ENCODE data around the gene TEKT1. TPM values are rescaled to one million over a fixed set of nuclear protein-coding genes. Genes with fewer than 3 reads are reported as not detected.

The TEKT1 gene
- total RNA-seq, 6 donors from 2014 or later, result 0.54 to 25.6 (median 4.6) TPM

GRCh38 chr17:6761779-6762178 lies 69.8 kb downstream of the TEKT1 start:
- no peak for DNase-seq
- H3K4me3 ChIP-seq, result no peak overlapping the region
- H3K9me3 ChIP-seq, result no peaks in the 10 kb centered on the region
- ATAC-seq (ENCODE audit: low FRiP score in 2 of 2), result no peak
- peaks cover 11 to 15% (median 14%) of the 10 kb centered on the region in 4 donors for H3K4me1 ChIP-seq
- WGBS, 2 donors, result 85 to 95% methylated on average over 7 to 8 of the region's 8 CpGs
- TF ChIP-seq CTCF (IDR thresholded peaks at IDR 0.05) (no peak), EP300 (IDR thresholded peaks at IDR 0.05) (no peak), POLR2A (IDR thresholded peaks at IDR 0.05) (no peak), POLR2AphosphoS5 (IDR thresholded peaks at IDR 0.05) (no peak)
- no peaks in the 10 kb centered on the region for H3K27me3 ChIP-seq
- H3K27ac ChIP-seq, result no peak overlapping the region
- peaks cover 6 to 88% (median 61%) of the 10 kb centered on the region in 4 donors for H3K36me3 ChIP-seq

GRCh38 chr17:6757747-6758146 lies 73.8 kb downstream of the TEKT1 start:
- H3K27ac ChIP-seq, result peak overlapping the region in 1 of 4 donors; percentile 18
- H3K27me3 ChIP-seq, result no peaks in the 10 kb centered on the region
- peak overlapping the region in 2 of 4 donors; percentile 3 to 69 for H3K4me3 ChIP-seq
- peaks cover 0 to 47% (median 35%) of the 10 kb centered on the region in 4 donors for H3K36me3 ChIP-seq
- H3K4me1 ChIP-seq, result peaks cover 34 to 39% (median 37%) of the 10 kb centered on the region in 4 donors
- ATAC-seq (ENCODE audit: low FRiP score in 2 of 2), result no peak
- 89 to 90% methylated on average over 2 of the region's 2 CpGs for WGBS, 2 donors
- no peak for DNase-seq
- TF ChIP-seq POLR2A (IDR thresholded peaks at IDR 0.05) (no peak), POLR2AphosphoS5 (IDR thresholded peaks at IDR 0.05) (no peak), CTCF (IDR thresholded peaks at IDR 0.05) (no peak)
- H3K9me3 ChIP-seq, result no peaks in the 10 kb centered on the region

- WGBS, 2 donors, result 32 to 43% methylated on average over 7 to 11 of the region's 13 CpGs
- ATAC-seq (ENCODE audit: low FRiP score in 2 of 2), result no peak
- peak in 1 of 2 donors; percentile 12 for DNase-seq
- Histone ChIP-seq H3K4me3 (peak overlapping the region; percentile 54 to 69 (median 63)), H3K27me3 (no peaks in the 10 kb centered on the region), H3K4me1 (peaks cover 46 to 51% (median 48%) of the 10 kb centered on the region in 4 donors), H3K27ac (peak overlapping the region; percentile 84 to 91 (median 90)), H3K9me3 (no peaks in the 10 kb centered on the region), H3K36me3 (peaks cover 0 to 35% (median 25%) of the 10 kb centered on the region in 4 donors)
- TF ChIP-seq POLR2AphosphoS5 (IDR thresholded peaks at IDR 0.05) (no peak), EP300 (IDR thresholded peaks at IDR 0.05) (no peak), CTCF (IDR thresholded peaks at IDR 0.05) (no peak), POLR2A (IDR thresholded peaks at IDR 0.05) (no peak)
Measured at GRCh38 chr17:6756425-6757031, 75.0 kb downstream of the TEKT1 start.

- TF ChIP-seq POLR2A (IDR thresholded peaks at IDR 0.05) (peak in 2 of 4 donors; percentile 12 to 60), POLR2AphosphoS5 (IDR thresholded peaks at IDR 0.05) (peak in 1 of 2 donors; percentile 23), CTCF (IDR thresholded peaks at IDR 0.05) (no peak)
- WGBS, 2 donors, result 8 to 10% methylated on average over 14 of the region's 14 CpGs
- Histone ChIP-seq H3K9me3 (no peaks in the 10 kb centered on the region), H3K27me3 (no peaks in the 10 kb centered on the region), H3K36me3 (peaks cover 0 to 27% (median 17%) of the 10 kb centered on the region in 4 donors), H3K27ac (peak within 1 kb of the TSS; percentile 84 to 91 (median 90)), H3K4me1 (peaks cover 46 to 52% (median 48%) of the 10 kb centered on the region in 4 donors), H3K4me3 (peak within 1 kb of the TSS; percentile 54 to 69 (median 63))
- DNase-seq (peak; percentile 38 to 46), ATAC-seq (ENCODE audit: low FRiP score in 2 of 2) (peak; percentile 3 to 70)
Measured at GRCh38 chr17:6755731-6756184, 75.8 kb downstream of the TEKT1 start, which contains the start of gene XAF1. TSS of gene XAF1 (plus strand) at chr17:6756046. CDS start at chr17:6756079, 33 bp downstream.
